PC-3 (cell line): ENCODE results near the gene KIF24. TPM values are rescaled to one million over a fixed set of nuclear protein-coding genes. Genes with fewer than 3 reads are reported as not detected.
A peak's percentile ranks its signal among the peaks of the same experiment; 100 is the strongest.

ENCODE experiments used
- ATAC-seq: fragments of 200-7000 bp; cut with Tn5 transposase; 2 replicates; pipeline ENCODE4 v1.9.1; 2020; ENCODE audit warnings: mild to moderate bottlenecking, moderate library complexity
- BruUV-seq: library from RNA; stranded (reverse); fragments of 400-500 nt; replicated peaks from 2 replicates; lab custom pipeline; 2021; lab: Mats Ljungman, UMichigan
- CTCF ChIA-PET: fragments of 300-600 bp; sonication (Branson Sonifier 250); formaldehyde crosslinking; loops from one replicate; lab custom pipeline; 2022; ENCODE audit warnings: antibody characterized with exemption; lab: Charles Lee
- POLR2A ChIA-PET: fragments of 300-600 bp; sonication (Branson Sonifier 250); formaldehyde crosslinking; loops from one replicate; lab custom pipeline; 2022; ENCODE audit warnings: antibody characterized with exemption; ENCODE audit not compliant: unreplicated experiment; lab: Charles Lee
- DNase-seq: peaks from one replicate; pipeline ENCODE4 v3.0.0-alpha.2; 2015
- H2AFZ ChIP-seq: fragments of 300-600 bp; sonication (generic); 2 replicates; pipeline ENCODE4 v1.6.0; 2016; ENCODE audit warnings: antibody characterized with exemption, low read length
- H3F3A ChIP-seq: fragments of 300-600 bp; sonication (generic); one replicate; pipeline ENCODE4 v1.6.0; 2017; ENCODE audit warnings: antibody characterized with exemption, low read length, control low read depth, mild to moderate bottlenecking; ENCODE audit not compliant: unreplicated experiment
- H3K27ac ChIP-seq: fragments of 300-600 bp; sonication (generic); 2 replicates; pipeline ENCODE4 v1.5.1; 2016; ENCODE audit warnings: mild to moderate bottlenecking, low read length
- H3K27me3 ChIP-seq: fragments of 300-600 bp; sonication (generic); 2 replicates; pipeline ENCODE4 v1.6.1; 2016; ENCODE audit warnings: low read length, mixed read lengths
- H3K36me3 ChIP-seq: fragments of 300-600 bp; sonication (generic); 2 replicates; pipeline ENCODE4 v1.6.1; 2016; ENCODE audit warnings: low read depth, mixed run types, low read length, mixed read lengths
- H3K4me1 ChIP-seq: fragments of 300-600 bp; sonication (generic); 2 replicates; pipeline ENCODE4 v1.5.1; 2016; ENCODE audit warnings: low read length; ENCODE audit not compliant: insufficient read depth
- H3K4me2 ChIP-seq: fragments of 300-600 bp; sonication (generic); 2 replicates; pipeline ENCODE4 v1.6.0; 2016; ENCODE audit warnings: low read length
- H3K4me3 ChIP-seq: fragments of 300-600 bp; sonication (generic); 2 replicates; pipeline ENCODE4 v1.5.1; 2016; ENCODE audit warnings: mild to moderate bottlenecking, low read length, mixed read lengths
- H3K79me2 ChIP-seq: fragments of 300-600 bp; sonication (generic); 2 replicates; pipeline ENCODE4 v1.6.1; 2017; ENCODE audit warnings: low read length, mixed read lengths
- H3K9ac ChIP-seq: fragments of 300-600 bp; sonication (generic); 2 replicates; pipeline ENCODE4 v1.6.0; 2016; ENCODE audit warnings: mild to moderate bottlenecking, low read length
- H3K9me2 ChIP-seq: fragments of 300-600 bp; sonication (generic); replicated peaks from 2 replicates; pipeline ENCODE4 v1.6.1; 2016; ENCODE audit warnings: mixed run types, low read length, mixed read lengths
- H3K9me3 ChIP-seq: fragments of 300-600 bp; sonication (generic); 2 replicates; pipeline ENCODE4 v1.6.1; 2016; ENCODE audit warnings: low read length, mixed read lengths
- H4K20me1 ChIP-seq: fragments of 300-600 bp; sonication (generic); 2 replicates; pipeline ENCODE4 v1.6.1; 2016; ENCODE audit warnings: low read length, mixed read lengths
- EZH2 ChIP-seq: fragments of 300-600 bp; sonication (generic); IDR thresholded peaks from one replicate; pipeline ENCODE4 v1.6.1; 2017; ENCODE audit warnings: antibody characterized with exemption, mild to moderate bottlenecking, low read length; ENCODE audit not compliant: unreplicated experiment
- EZH2phosphoT487 ChIP-seq: fragments of 300-600 bp; sonication (generic); IDR thresholded peaks from 2 replicates; pipeline ENCODE4 v1.6.1; 2018; ENCODE audit warnings: mild to moderate bottlenecking, antibody characterized with exemption, low read length, borderline replicate concordance
- intact Hi-C: fragments of 100-400 bp; cut with micrococcal nuclease; formaldehyde crosslinking; loops from 2 replicates; pipeline ENCODE4 v1.9.0; 2023
- total RNA-seq: library from RNA; depleted of rRNA; stranded (reverse); fragments of >200 nt; gene quantifications from 2 replicates; pipeline ENCODE4 v1.2.3, GENCODE V29; 2014
- TF ChIP-seq, protein P1 (sequence below): fragments of 300-600 bp; sonication (generic); conservative IDR thresholded peaks from 2 replicates; pipeline ENCODE4 v1.5.1; 2017; ENCODE audit warnings: antibody characterized with exemption, low read depth, mild to moderate bottlenecking, low read length

KIF24 gene
- total RNA-seq, 1 experiment from 2014 or later = 4.7 TPM

DNA sequence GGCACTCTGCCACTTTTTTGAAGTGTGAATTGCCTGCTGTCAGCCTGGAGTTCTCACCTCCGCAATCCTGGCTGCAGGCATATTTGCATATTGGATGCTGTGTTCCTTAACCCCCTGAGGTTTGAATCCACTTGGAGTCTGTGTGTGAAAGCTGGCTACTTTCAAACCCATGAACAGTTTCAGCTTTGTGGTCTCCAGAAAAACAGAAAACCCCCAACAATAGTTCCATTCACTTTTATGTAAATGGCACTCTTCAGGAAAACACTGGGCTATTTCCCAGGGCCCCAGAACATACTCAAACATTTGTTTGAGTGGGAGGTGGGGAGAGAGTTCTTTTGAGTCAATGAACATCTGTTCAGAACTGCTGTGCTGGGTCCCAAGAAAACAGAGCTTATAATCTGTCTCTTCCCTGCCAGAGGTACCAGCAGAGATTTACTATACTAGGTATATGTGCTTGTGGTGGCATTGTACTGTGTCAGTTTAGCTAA, 5.3 kb upstream of the KIF24 start:
- H3K4me3 ChIP-seq = no peak overlapping the region
- peaks cover 17% of the 10 kb centered on the region; the same call in 1 of the 2 replicates for H3K79me2 ChIP-seq
- no peak overlapping the region for H3K4me2 ChIP-seq
- ATAC-seq = no peak
- POLR2A ChIA-PET = interaction anchor here (0.6 kb wide), 1 partner anchor 167 kb away, joined by 3 read pairs; no protein-coding TSS in a partner anchor
- no peak for DNase-seq
- BruUV-seq = no TSS peak
- H3K27me3 ChIP-seq = no peaks in the 10 kb centered on the region
- no peaks in the 10 kb centered on the region for H3K9me2 ChIP-seq
- H3K9me3 ChIP-seq = no peaks in the 10 kb centered on the region
- no peak overlapping the region for H3K9ac ChIP-seq
- H3K27ac ChIP-seq = no peak overlapping the region
- no peaks in the 10 kb centered on the region for H4K20me1 ChIP-seq
- CTCF ChIA-PET = no interaction called here
- no peak overlapping the region for H2AFZ ChIP-seq
- no peaks in the 10 kb centered on the region; the same call in 1 of the 2 replicates for H3K36me3 ChIP-seq
- no peaks in the 10 kb centered on the region for H3F3A ChIP-seq
- H3K4me1 ChIP-seq = peaks cover 12% of the 10 kb centered on the region; the same call in 1 of the 2 replicates
- TF ChIP-seq, protein P1, sequence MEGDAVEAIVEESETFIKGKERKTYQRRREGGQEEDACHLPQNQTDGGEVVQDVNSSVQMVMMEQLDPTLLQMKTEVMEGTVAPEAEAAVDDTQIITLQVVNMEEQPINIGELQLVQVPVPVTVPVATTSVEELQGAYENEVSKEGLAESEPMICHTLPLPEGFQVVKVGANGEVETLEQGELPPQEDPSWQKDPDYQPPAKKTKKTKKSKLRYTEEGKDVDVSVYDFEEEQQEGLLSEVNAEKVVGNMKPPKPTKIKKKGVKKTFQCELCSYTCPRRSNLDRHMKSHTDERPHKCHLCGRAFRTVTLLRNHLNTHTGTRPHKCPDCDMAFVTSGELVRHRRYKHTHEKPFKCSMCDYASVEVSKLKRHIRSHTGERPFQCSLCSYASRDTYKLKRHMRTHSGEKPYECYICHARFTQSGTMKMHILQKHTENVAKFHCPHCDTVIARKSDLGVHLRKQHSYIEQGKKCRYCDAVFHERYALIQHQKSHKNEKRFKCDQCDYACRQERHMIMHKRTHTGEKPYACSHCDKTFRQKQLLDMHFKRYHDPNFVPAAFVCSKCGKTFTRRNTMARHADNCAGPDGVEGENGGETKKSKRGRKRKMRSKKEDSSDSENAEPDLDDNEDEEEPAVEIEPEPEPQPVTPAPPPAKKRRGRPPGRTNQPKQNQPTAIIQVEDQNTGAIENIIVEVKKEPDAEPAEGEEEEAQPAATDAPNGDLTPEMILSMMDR = no peak
- TF ChIP-seq EZH2phosphoT487 (no peak), EZH2 (no peak)
- intact Hi-C loops = no loop called here

DNA sequence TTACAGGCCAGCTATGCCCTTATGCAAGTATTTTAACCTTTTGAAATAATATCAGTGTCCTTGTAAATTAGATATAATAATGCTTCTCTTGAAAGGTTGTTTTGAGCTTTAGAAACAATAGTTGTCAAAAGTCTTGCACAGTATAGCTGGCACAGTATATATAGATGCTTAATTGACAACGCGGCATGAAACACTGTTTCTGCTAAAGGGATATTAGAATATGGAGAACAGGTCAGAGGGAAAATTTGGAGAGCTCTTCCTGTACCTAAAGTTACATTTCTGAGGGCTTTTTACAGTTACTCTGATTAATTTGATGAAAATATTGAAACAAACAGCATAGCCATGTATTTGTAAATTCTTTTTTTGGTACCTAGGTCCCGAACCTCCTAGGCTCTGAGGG, 4.8 kb upstream of the KIF24 start:
- no peak overlapping the region for H3K9ac ChIP-seq
- no peaks in the 10 kb centered on the region for H3K36me3 ChIP-seq
- ChIA-PET POLR2A (interaction anchor here (0.6 kb wide), 1 partner anchor 168 kb away, joined by 3 read pairs; no protein-coding TSS in a partner anchor), CTCF (no interaction called here)
- peaks cover 17% of the 10 kb centered on the region; the same call in 1 of the 2 replicates for H3K79me2 ChIP-seq
- no peaks in the 10 kb centered on the region for H4K20me1 ChIP-seq
- no peaks in the 10 kb centered on the region for H3K9me2 ChIP-seq
- H3K9me3 ChIP-seq = no peaks in the 10 kb centered on the region
- H3K4me1 ChIP-seq = peaks cover 12% of the 10 kb centered on the region; the same call in 1 of the 2 replicates
- intact Hi-C loops = no loop called here
- H2AFZ ChIP-seq = no peak overlapping the region
- H3K27ac ChIP-seq = no peak overlapping the region
- no peak for TF ChIP-seq EZH2
- TF ChIP-seq, protein P1 = no peak
- no peak for TF ChIP-seq EZH2phosphoT487
- DNase-seq = no peak
- no peak overlapping the region for H3K4me3 ChIP-seq
- H3F3A ChIP-seq = no peaks in the 10 kb centered on the region
- H3K4me2 ChIP-seq = no peak overlapping the region
- no peak for ATAC-seq
- H3K27me3 ChIP-seq = no peaks in the 10 kb centered on the region
- no TSS peak for BruUV-seq

DNA sequence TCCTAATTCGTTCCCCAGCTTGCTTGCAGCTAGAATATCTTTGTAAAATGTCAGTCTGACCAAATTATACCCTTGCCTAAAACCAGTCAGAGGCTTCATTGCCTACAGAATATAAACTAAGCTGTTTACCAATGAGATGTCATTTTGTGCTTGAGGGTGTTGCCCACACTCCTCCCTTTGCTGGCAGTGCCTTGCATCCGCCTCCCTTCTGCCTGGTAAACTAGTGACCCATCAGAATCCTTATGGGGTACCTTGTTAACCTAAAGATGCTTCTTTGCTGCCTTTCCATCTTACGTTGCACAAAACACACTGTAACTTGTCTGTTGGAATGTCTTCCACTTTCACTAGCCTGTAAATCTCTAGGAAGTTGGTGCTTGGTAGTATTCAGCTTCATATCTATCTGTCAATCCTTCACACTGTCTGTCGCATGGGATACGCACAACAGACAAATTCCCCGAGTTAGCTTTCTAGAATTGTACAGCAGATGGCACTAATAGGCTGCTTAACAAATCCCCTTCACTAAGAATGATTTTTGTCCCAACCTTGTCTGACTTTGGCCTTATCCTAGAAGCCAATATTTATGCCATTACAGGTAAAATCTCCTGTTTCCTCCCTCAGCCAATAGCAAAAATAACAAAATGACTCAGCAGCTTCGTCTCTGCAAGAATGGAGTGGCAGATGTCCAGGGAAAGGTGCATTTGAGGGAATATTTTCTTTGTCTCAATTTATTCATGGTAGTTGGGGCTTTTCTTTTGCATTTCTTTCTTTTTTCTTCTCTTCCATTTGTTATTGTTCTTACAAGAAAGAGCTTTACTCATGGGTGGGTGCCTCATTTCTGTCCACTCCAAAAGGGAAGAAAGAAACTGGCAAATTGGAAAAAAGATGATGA, 3.3 kb upstream of the KIF24 start:
- H3K4me1 ChIP-seq = peaks cover 17% of the 10 kb centered on the region; the same call in 1 of the 2 replicates
- peaks cover 30% of the 10 kb centered on the region for H3K79me2 ChIP-seq
- intact Hi-C loops = no loop called here
- H3K4me3 ChIP-seq = no peak overlapping the region
- no peak overlapping the region for H3K4me2 ChIP-seq
- no peaks in the 10 kb centered on the region for H3K27me3 ChIP-seq
- H4K20me1 ChIP-seq = no peaks in the 10 kb centered on the region
- H3F3A ChIP-seq = no peaks in the 10 kb centered on the region
- TF ChIP-seq, protein P1 = peak; percentile 59
- TF ChIP-seq EZH2phosphoT487 = no peak
- no peak overlapping the region for H3K27ac ChIP-seq
- no peak for ATAC-seq
- POLR2A ChIA-PET = interaction anchor here (0.5 to 0.6 kb wide), 2 partner anchors 48 to 97 kb away, joined by 4 to 5 read pairs; no protein-coding TSS in a partner anchor
- no peak overlapping the region for H3K9ac ChIP-seq
- H3K36me3 ChIP-seq = no peaks in the 10 kb centered on the region
- H3K9me2 ChIP-seq = no peaks in the 10 kb centered on the region
- CTCF ChIA-PET = no interaction called here
- H2AFZ ChIP-seq = no peak overlapping the region
- no peaks in the 10 kb centered on the region for H3K9me3 ChIP-seq
- peak; percentile 59 for DNase-seq
- BruUV-seq = no TSS peak
